ENCODE measurements around the gene ERN2.

- no peak for TF ChIP-seq CTCF (IDR thresholded peaks at IDR 0.05; ENCODE audit: low read depth, low read length)
- TF ChIP-seq EZH2phosphoT487 (IDR thresholded peaks at IDR 0.05; ENCODE audit: low read depth): no peak
Observed at GRCh38 chr16:23687034-23687808, 25.8 kb downstream of the ERN2 start.
